ENCODE measurements around the gene MAFF.
A peak's percentile ranks its signal among the peaks of the same experiment; 100 is the strongest.
"Not testable (repeated sequence)": the region's sequence is repeated elsewhere in the genome, so short reads cannot be mapped to it uniquely, and the experiment has no call there.

Gene MAFF

GRCh38 chr22:38177044-38177443 is 24.8 kb upstream of the MAFF start:
- Histone ChIP-seq H3K4me3 (ENCODE audit: low read depth, low read length) (no peak overlapping the region), H3K27me3 (no peaks in the 10 kb centered on the region), H3K9me3 (no peaks in the 10 kb centered on the region), H3K36me3 (no peaks in the 10 kb centered on the region), H3K4me1 (peaks cover 17% of the 10 kb centered on the region)
- TF ChIP-seq, protein P1, sequence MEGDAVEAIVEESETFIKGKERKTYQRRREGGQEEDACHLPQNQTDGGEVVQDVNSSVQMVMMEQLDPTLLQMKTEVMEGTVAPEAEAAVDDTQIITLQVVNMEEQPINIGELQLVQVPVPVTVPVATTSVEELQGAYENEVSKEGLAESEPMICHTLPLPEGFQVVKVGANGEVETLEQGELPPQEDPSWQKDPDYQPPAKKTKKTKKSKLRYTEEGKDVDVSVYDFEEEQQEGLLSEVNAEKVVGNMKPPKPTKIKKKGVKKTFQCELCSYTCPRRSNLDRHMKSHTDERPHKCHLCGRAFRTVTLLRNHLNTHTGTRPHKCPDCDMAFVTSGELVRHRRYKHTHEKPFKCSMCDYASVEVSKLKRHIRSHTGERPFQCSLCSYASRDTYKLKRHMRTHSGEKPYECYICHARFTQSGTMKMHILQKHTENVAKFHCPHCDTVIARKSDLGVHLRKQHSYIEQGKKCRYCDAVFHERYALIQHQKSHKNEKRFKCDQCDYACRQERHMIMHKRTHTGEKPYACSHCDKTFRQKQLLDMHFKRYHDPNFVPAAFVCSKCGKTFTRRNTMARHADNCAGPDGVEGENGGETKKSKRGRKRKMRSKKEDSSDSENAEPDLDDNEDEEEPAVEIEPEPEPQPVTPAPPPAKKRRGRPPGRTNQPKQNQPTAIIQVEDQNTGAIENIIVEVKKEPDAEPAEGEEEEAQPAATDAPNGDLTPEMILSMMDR (IDR thresholded peaks at IDR 0.05; ENCODE audit: low read depth, low read length), result no peak
- DNase-seq, result no peak

- not testable (repeated sequence) for H3K4me3 ChIP-seq (ENCODE audit: low read depth, low read length); H3K27me3 ChIP-seq; H3K36me3 ChIP-seq; H3K9me3 ChIP-seq; DNase-seq
- H3K4me1 ChIP-seq, result peaks cover 14% of the 10 kb centered on the region
Observed at GRCh38 chr22:38177571-38177925, 24.2 kb upstream of the MAFF start.

GRCh38 chr22:38177926-38178604 is 23.7 kb upstream of the MAFF start:
- Histone ChIP-seq H3K27me3 (no peaks in the 10 kb centered on the region), H3K36me3 (no peaks in the 10 kb centered on the region), H3K4me3 (ENCODE audit: low read depth, low read length) (no peak overlapping the region), H3K9me3 (no peaks in the 10 kb centered on the region), H3K4me1 (peaks cover 8% of the 10 kb centered on the region)
- TF ChIP-seq, protein P1 (IDR thresholded peaks at IDR 0.05; ENCODE audit: low read depth, low read length), result no peak
- peak; percentile 4 for DNase-seq

DNA sequence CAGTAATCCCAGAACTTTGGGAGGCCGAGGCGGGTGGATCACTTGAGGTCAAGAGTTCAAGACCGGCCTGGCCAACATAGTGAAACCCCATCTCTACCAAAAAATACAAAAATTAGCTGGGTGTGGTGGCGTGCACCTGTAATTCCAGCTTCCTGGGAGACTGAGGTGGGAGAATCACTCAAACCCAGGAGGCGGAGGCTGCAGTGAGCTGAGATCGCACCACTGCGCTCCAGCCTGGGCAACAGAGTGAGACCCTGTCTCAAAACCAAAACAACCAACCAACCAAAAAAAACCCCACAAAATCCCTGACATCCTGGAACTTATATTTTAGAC is 23.2 kb upstream of the MAFF start:
- not testable (repeated sequence) for H3K4me1 ChIP-seq; H3K27me3 ChIP-seq; H3K36me3 ChIP-seq; H3K4me3 ChIP-seq (ENCODE audit: low read depth, low read length); H3K9me3 ChIP-seq; DNase-seq

- peaks cover 5% of the 10 kb centered on the region; the same call in 1 of the 2 replicates for H3K4me1 ChIP-seq
- TF ChIP-seq, protein P1 (IDR thresholded peaks at IDR 0.05; ENCODE audit: low read depth, low read length), result no peak
Observed at GRCh38 chr22:38180841-38181452, 20.8 kb upstream of the MAFF start.

DNA sequence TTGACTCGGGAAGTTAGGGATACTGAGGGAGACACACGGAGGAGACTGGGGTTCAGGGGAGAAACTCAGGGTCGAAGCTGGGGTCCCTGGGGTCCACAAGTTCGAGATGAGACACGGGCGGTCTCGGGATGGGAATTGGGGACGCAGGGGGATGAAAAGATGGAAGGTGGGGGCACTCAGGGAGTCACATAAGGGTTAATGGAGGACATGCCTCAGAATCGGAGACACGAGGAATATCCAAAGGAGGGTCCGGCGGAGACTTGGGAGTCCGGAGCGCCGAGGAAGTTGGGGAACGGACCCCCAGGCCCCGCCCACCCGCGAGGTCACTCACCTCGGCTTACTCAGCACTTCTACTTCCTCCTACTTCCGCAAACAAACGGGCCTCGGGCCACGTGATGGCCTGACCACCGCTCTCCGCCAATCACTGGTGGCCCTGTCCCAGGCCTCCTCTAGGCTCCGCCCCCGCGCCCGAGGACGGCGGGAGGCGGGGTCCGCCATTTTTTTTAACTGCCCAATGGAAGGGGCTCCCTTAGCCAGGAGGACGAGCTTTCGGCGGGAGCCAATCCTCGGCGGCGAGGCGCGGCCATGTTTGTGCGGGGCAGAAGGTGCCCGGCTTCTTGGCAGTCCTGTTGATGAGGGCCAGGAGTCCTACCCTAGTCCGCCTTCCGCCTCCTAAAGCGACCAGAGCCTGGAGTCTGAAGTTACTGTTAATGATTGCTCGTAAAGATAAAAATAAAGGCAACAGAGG is 20.2 kb upstream of the MAFF start, which contains the start of gene PLA2G6:
TSS of gene PLA2G6 (minus strand) at position 378 of the 748 bp plus-strand sequence. CDS start 12,404 bp downstream, outside the sequence.
- TF ChIP-seq, protein P1 (IDR thresholded peaks at IDR 0.05; ENCODE audit: low read depth, low read length), result no peak
- DNase-seq, result peak; percentile 99
- Histone ChIP-seq H3K4me1 (peaks cover 5% of the 10 kb centered on the region; the same call in 1 of the 2 replicates), H3K4me3 (ENCODE audit: low read depth, low read length) (peak within 1 kb of the TSS; percentile 75), H3K27me3 (no peaks in the 10 kb centered on the region), H3K9me3 (no peaks in the 10 kb centered on the region), H3K36me3 (no peaks in the 10 kb centered on the region)

More at GRCh38 chr22:38180841-38181452, 20.8 kb upstream of the MAFF start:
- Histone ChIP-seq H3K9me3 (no peaks in the 10 kb centered on the region), H3K27me3 (no peaks in the 10 kb centered on the region), H3K36me3 (no peaks in the 10 kb centered on the region), H3K4me3 (ENCODE audit: low read depth, low read length) (peak overlapping the region; percentile 75)
- no peak for DNase-seq

DNA sequence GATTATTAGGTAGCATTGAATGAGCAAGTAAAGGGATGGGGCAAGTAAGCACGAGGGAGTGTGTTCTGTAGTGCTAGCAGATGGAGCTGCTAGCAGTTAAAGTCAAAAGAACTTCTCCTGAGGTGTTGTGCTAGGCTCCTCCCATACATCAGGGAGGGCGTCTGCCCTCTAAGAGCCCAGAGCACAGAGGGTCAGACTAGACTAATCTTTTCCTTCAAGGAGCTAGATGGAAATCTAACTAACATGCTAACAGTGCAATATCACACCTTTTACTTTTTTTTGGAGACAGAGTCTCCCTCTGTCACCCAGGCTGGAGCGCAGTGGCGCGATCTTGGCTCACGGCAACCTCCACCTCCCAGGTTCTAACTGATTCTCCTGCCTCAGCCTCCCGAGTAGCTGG is 17.0 kb upstream of the MAFF start:
- Histone ChIP-seq H3K4me1 (peaks cover 5% of the 10 kb centered on the region; the same call in 1 of the 2 replicates), H3K27me3 (no peaks in the 10 kb centered on the region), H3K4me3 (ENCODE audit: low read depth, low read length) (no peak overlapping the region), H3K36me3 (no peaks in the 10 kb centered on the region), H3K9me3 (no peaks in the 10 kb centered on the region)
- no peak for DNase-seq
- TF ChIP-seq, protein P1 (IDR thresholded peaks at IDR 0.05; ENCODE audit: low read depth, low read length), result no peak

Measured in BE2C (cell line).